D721Med (cell line): ENCODE results near the gene SCAPER.

Experiments used
- DNase-seq: peaks from one replicate; pipeline ENCODE4 v3.0.0; 2011; ENCODE audit warnings: low spot score; ENCODE audit not compliant: insufficient read length
- FAIRE-seq: peaks from 2 replicates; lab custom pipeline; 2011; peaks lifted over from hg19 to GRCh38; lab: Jason Lieb, UNC
- CTCF ChIP-seq: IDR thresholded peaks from 2 replicates; pipeline ENCODE4 v1.5.1; 2012; ENCODE audit warnings: mild to moderate bottlenecking, control low read depth; ENCODE audit not compliant: insufficient read depth; ENCODE audit errors: missing control alignments

SCAPER gene

GRCh38 chr15:76366714-76367113 lies 538.4 kb downstream of the SCAPER start:
- DNase-seq (no peak), FAIRE-seq (no peak)

GRCh38 chr15:76363251-76363650 lies 541.9 kb downstream of the SCAPER start:
- no peak for TF ChIP-seq CTCF
- FAIRE-seq = no peak
- DNase-seq = no peak

More at GRCh38 chr15:76366714-76367113, 538.4 kb downstream of the SCAPER start:
- no peak for TF ChIP-seq CTCF

- FAIRE-seq = no peak
- no peak for TF ChIP-seq CTCF
- no peak for DNase-seq
These were observed 544.7 kb downstream of the SCAPER start for GRCh38 chr15:76360416-76360815.

GRCh38 chr15:76359152-76359551 lies 546.0 kb downstream of the SCAPER start:
- DNase-seq = no peak
- no peak for FAIRE-seq
- TF ChIP-seq CTCF = no peak

GRCh38 chr15:76358453-76358852 lies 546.7 kb downstream of the SCAPER start:
- DNase-seq = no peak
- no peak for FAIRE-seq
- no peak for TF ChIP-seq CTCF

GRCh38 chr15:76354823-76355440 lies 550.2 kb downstream of the SCAPER start:
- no peak for FAIRE-seq
- no peak for TF ChIP-seq CTCF
- no peak for DNase-seq

- FAIRE-seq (no peak), DNase-seq (no peak)
- no peak for TF ChIP-seq CTCF
These were observed 551.2 kb downstream of the SCAPER start for GRCh38 chr15:76353903-76354302.
